Muscle layer of colon (tissue), 2 donors: ENCODE data around the gene COX19.

Experiments
- H3K27ac ChIP-seq: one replicate; pipeline ENCODE4 v1.7.0; 2013; ENCODE audit warnings: low read depth, mild to moderate bottlenecking, low read length, moderate library complexity
- H3K27me3 ChIP-seq, 2 donors: one replicate each; pipeline ENCODE4 v1.7.0; 2013; ENCODE audit warnings: low read length in 2 of 2, mild to moderate bottlenecking in 2 of 2; ENCODE audit not compliant: insufficient read depth in 2 of 2, control insufficient read depth in 1 of 2
- H3K36me3 ChIP-seq: one replicate; pipeline ENCODE4 v1.7.0; 2013; ENCODE audit warnings: mild to moderate bottlenecking, low read length; ENCODE audit not compliant: insufficient read depth
- H3K4me1 ChIP-seq: one replicate; pipeline ENCODE4 v1.7.0; 2013; ENCODE audit warnings: mild to moderate bottlenecking, low read length; ENCODE audit not compliant: insufficient read depth
- H3K4me3 ChIP-seq, 2 donors: one replicate each; pipeline ENCODE4 v1.7.0; 2013; ENCODE audit warnings: low read length in 2 of 2, low read depth in 1 of 2, mild to moderate bottlenecking in 1 of 2, moderate library complexity in 1 of 2
- H3K9ac ChIP-seq: one replicate; pipeline ENCODE4 v1.7.0; 2013; ENCODE audit warnings: low read length
- H3K9me3 ChIP-seq: one replicate; pipeline ENCODE4 v1.7.0; 2013; ENCODE audit warnings: mild to moderate bottlenecking, low read length
- donor health status: abdominal sarcoma.
- donor health status: Adenocarcinoma of cecum.

COX19 gene

GRCh38 chr7:996079-996872, 20.9 kb upstream of the COX19 start:
- no peak overlapping the region for H3K9ac ChIP-seq
- no peaks in the 10 kb centered on the region for H3K27me3 ChIP-seq
- H3K4me3 ChIP-seq, result no peak overlapping the region
- H3K36me3 ChIP-seq, result peaks cover 10% of the 10 kb centered on the region
- no peaks in the 10 kb centered on the region for H3K9me3 ChIP-seq
- H3K27ac ChIP-seq, result no peak overlapping the region
- H3K4me1 ChIP-seq, result peaks cover 10% of the 10 kb centered on the region

- Histone ChIP-seq H3K4me3 (no peak overlapping the region), H3K9me3 (no peaks in the 10 kb centered on the region), H3K36me3 (peaks cover 10% of the 10 kb centered on the region), H3K27ac (no peak overlapping the region), H3K27me3 (no peaks in the 10 kb centered on the region), H3K9ac (no peak overlapping the region), H3K4me1 (peaks cover 10% of the 10 kb centered on the region)
Measured at GRCh38 chr7:995571-995970, 20.2 kb upstream of the COX19 start.

- H3K36me3 ChIP-seq, result peaks cover 10% of the 10 kb centered on the region
- no peaks in the 10 kb centered on the region for H3K27me3 ChIP-seq
- peaks cover 10% of the 10 kb centered on the region for H3K4me1 ChIP-seq
- H3K9ac ChIP-seq, result no peak overlapping the region
- no peak overlapping the region for H3K4me3 ChIP-seq
- H3K9me3 ChIP-seq, result no peaks in the 10 kb centered on the region
- no peak overlapping the region for H3K27ac ChIP-seq
Measured at GRCh38 chr7:994592-995308, 19.4 kb upstream of the COX19 start.

DNA sequence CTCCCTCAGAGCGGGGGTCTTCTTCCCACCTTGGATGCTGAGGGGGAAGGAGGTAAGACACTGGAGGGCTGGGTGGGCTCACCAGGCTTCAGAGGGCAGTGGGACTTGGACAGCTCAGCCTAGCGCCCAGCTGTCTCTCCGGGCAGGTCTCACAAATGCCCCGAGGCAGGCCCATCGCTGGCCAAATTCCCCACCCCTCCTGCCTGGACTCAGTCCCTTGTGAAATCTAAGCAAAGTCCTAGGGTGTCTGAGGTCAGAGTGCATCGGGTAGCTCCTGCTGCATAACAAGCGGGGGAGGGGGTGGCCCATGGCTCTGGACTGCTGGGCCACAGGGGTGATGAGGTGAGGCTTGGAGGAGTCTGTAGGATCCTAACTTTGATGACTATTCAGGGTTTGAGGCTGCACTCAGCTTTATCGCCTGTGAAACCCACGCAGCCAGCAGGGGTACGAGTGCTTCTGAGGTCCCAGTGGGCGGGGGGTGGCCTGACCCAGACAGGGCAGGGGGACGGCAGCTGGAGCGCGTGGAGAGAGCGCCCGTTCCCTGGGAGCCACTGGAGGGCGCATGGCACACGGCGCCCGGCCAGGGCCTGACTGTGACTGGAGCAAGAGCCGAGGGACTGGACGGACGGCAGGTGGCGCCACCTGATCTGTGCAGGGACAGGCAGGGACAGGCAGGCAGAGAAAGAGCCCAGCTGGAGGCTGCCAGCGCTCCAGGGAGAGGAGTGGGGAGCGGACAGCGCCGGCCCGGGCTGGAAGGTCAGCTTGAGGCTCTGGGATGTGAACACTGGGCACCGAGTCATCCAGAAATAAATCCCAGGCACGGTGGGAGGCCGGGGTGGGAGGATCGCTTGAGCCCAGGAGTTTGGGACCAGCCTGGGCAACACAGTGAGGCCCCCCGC, 17.6 kb upstream of the COX19 start:
- no peaks in the 10 kb centered on the region for H3K9me3 ChIP-seq
- no peak overlapping the region for H3K27ac ChIP-seq
- H3K27me3 ChIP-seq, result peaks cover 2 to 14% of the 10 kb centered on the region in 2 donors
- H3K4me1 ChIP-seq, result peaks cover 10% of the 10 kb centered on the region
- H3K9ac ChIP-seq, result no peak overlapping the region
- H3K4me3 ChIP-seq, result no peak overlapping the region
- H3K36me3 ChIP-seq, result peaks cover 10% of the 10 kb centered on the region

- no peak overlapping the region for H3K9ac ChIP-seq
Measured at GRCh38 chr7:991729-992656, 16.6 kb upstream of the COX19 start.

DNA sequence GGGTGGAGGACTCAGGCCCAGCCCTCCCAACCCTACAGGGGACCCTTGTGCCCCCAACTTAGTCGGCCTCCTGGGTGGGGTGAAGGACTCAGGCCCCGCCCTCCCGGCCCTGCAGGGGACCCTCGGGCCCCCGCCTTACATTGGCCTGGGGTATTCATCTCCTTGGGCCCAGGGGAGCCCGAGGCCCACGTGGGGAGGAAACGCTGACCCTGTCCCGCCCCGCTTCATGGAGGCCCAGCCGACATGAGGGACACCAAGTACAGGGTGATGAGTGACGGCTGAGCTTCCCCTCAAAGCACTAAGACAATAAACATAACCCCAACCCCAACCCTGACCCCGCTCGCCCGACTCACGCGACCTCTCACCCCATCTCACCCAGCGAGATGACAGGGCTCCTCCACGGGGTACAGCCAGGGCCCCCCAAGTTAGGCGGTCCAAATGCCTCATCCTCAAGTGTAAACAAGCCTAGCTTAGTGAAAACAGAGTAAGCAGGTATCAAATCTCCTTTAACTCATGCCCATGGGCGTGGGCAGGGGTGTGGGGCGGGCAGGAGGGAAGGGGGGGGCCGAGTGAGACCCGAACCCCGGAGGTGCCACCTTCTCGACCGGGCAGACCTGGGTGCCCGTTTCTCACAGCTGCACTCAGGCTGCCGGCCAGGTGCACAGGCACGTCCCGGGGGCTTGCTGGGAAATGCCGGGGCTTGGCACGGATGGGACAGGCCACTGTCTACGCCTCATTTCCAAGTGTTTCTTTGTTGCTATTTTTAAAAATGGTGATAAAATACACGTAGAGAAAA, 15.8 kb upstream of the COX19 start:
- Histone ChIP-seq H3K27me3 (peaks cover 7 to 32% of the 10 kb centered on the region in 2 donors), H3K9ac (no peak overlapping the region), H3K4me3 (no peak overlapping the region), H3K4me1 (peaks cover 10% of the 10 kb centered on the region), H3K27ac (no peak overlapping the region), H3K9me3 (no peaks in the 10 kb centered on the region), H3K36me3 (no peaks in the 10 kb centered on the region)

More at GRCh38 chr7:991729-992656, 16.6 kb upstream of the COX19 start:
- Histone ChIP-seq H3K27me3 (peaks cover 7 to 23% of the 10 kb centered on the region in 2 donors), H3K4me1 (peaks cover 10% of the 10 kb centered on the region), H3K27ac (no peak overlapping the region), H3K36me3 (peaks cover 3% of the 10 kb centered on the region), H3K9me3 (no peaks in the 10 kb centered on the region), H3K4me3 (no peak overlapping the region)

- peaks cover 7 to 32% of the 10 kb centered on the region in 2 donors for H3K27me3 ChIP-seq
- no peaks in the 10 kb centered on the region for H3K9me3 ChIP-seq
- H3K36me3 ChIP-seq, result no peaks in the 10 kb centered on the region
- H3K4me1 ChIP-seq, result peaks cover 10% of the 10 kb centered on the region
- no peak overlapping the region for H3K4me3 ChIP-seq
- H3K9ac ChIP-seq, result no peak overlapping the region
- no peak overlapping the region for H3K27ac ChIP-seq
Measured at GRCh38 chr7:990352-990932, 15.1 kb upstream of the COX19 start.

GRCh38 chr7:988963-989529, 13.7 kb upstream of the COX19 start:
- Histone ChIP-seq H3K9me3 (no peaks in the 10 kb centered on the region), H3K9ac (no peak overlapping the region), H3K27ac (no peak overlapping the region), H3K4me1 (peaks cover 10% of the 10 kb centered on the region), H3K27me3 (peaks cover 7 to 38% of the 10 kb centered on the region in 2 donors), H3K4me3 (no peak overlapping the region), H3K36me3 (no peaks in the 10 kb centered on the region)

GRCh38 chr7:988426-988911, 13.1 kb upstream of the COX19 start:
- no peak overlapping the region for H3K27ac ChIP-seq
- no peaks in the 10 kb centered on the region for H3K9me3 ChIP-seq
- H3K4me3 ChIP-seq, result no peak overlapping the region
- H3K36me3 ChIP-seq, result no peaks in the 10 kb centered on the region
- H3K27me3 ChIP-seq, result peaks cover 7 to 44% of the 10 kb centered on the region in 2 donors
- H3K4me1 ChIP-seq, result peaks cover 9% of the 10 kb centered on the region
- H3K9ac ChIP-seq, result no peak overlapping the region
